ENCODE results near the gene TMEM69. TPM values are rescaled to one million over a fixed set of nuclear protein-coding genes. Genes with fewer than 3 reads are reported as not detected.

The TMEM69 gene
- total and polyA plus RNA-seq, 2 of the 13 experiments (the other 11 are each of a cell fraction or from before 2014, with no cell fraction given), result 25.4 to 135 TPM

DNA sequence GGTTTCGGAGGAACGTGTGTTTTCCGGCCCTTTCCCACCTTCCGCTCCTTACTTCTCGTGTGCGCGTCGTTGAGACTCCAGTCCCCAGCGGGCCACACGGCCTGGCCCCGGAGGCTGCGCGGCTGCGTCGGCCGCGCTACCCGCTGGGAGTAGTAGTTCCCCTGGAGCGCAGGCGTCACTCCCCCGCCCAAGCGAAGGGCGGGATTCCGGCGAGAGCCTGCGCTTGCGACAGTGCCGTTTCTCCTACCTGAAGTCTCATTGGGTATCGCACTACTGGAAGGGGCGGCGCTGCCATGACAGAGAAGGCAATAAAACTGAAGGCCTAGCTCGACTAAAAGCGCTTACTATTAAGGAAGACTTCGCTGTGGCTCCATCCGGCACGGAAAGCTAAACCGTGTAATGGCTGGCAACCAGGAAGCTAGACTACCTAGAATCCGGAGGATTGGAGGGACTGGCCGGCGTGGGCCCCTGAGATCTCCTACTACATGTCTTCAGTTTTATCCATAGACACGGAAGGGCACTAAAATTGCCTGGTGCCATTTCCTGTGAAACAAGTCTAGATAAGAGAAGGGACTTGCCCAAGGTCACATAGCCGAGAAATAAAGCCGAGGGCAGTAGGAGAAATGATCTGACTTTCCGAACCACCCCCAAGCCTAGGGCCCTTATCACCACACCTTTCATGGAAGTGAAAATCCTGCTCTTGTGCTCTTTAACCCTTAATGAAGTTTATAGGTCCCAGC is 797 bp upstream of the TMEM69 start (continued):
- TF ChIP-seq, protein P1, sequence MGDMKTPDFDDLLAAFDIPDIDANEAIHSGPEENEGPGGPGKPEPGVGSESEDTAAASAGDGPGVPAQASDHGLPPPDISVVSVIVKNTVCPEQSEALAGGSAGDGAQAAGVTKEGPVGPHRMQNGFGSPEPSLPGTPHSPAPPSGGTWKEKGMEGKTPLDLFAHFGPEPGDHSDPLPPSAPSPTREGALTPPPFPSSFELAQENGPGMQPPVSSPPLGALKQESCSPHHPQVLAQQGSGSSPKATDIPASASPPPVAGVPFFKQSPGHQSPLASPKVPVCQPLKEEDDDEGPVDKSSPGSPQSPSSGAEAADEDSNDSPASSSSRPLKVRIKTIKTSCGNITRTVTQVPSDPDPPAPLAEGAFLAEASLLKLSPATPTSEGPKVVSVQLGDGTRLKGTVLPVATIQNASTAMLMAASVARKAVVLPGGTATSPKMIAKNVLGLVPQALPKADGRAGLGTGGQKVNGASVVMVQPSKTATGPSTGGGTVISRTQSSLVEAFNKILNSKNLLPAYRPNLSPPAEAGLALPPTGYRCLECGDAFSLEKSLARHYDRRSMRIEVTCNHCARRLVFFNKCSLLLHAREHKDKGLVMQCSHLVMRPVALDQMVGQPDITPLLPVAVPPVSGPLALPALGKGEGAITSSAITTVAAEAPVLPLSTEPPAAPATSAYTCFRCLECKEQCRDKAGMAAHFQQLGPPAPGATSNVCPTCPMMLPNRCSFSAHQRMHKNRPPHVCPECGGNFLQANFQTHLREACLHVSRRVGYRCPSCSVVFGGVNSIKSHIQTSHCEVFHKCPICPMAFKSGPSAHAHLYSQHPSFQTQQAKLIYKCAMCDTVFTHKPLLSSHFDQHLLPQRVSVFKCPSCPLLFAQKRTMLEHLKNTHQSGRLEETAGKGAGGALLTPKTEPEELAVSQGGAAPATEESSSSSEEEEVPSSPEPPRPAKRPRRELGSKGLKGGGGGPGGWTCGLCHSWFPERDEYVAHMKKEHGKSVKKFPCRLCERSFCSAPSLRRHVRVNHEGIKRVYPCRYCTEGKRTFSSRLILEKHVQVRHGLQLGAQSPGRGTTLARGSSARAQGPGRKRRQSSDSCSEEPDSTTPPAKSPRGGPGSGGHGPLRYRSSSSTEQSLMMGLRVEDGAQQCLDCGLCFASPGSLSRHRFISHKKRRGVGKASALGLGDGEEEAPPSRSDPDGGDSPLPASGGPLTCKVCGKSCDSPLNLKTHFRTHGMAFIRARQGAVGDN (CRISPR knock-in tag; IDR thresholded peaks at IDR 0.05), result peak; percentile 87
- TF ChIP-seq SMAD3 (CRISPR knock-in tag; IDR thresholded peaks at IDR 0.05), result peak; percentile 31; the same call in 1 of the 2 replicates
- peak; percentile 15; the same call in 1 of the 2 replicates for TF ChIP-seq HDAC1 (CRISPR knock-in tag; IDR thresholded peaks at IDR 0.05)
- TF ChIP-seq, protein P2, sequence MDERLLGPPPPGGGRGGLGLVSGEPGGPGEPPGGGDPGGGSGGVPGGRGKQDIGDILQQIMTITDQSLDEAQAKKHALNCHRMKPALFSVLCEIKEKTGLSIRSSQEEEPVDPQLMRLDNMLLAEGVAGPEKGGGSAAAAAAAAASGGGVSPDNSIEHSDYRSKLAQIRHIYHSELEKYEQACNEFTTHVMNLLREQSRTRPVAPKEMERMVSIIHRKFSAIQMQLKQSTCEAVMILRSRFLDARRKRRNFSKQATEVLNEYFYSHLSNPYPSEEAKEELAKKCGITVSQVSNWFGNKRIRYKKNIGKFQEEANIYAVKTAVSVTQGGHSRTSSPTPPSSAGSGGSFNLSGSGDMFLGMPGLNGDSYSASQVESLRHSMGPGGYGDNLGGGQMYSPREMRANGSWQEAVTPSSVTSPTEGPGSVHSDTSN (CRISPR knock-in tag; IDR thresholded peaks at IDR 0.05), result no peak
- no peak for TF ChIP-seq ZNF768 (CRISPR knock-in tag; IDR thresholded peaks at IDR 0.05)
- TF ChIP-seq, protein P3, sequence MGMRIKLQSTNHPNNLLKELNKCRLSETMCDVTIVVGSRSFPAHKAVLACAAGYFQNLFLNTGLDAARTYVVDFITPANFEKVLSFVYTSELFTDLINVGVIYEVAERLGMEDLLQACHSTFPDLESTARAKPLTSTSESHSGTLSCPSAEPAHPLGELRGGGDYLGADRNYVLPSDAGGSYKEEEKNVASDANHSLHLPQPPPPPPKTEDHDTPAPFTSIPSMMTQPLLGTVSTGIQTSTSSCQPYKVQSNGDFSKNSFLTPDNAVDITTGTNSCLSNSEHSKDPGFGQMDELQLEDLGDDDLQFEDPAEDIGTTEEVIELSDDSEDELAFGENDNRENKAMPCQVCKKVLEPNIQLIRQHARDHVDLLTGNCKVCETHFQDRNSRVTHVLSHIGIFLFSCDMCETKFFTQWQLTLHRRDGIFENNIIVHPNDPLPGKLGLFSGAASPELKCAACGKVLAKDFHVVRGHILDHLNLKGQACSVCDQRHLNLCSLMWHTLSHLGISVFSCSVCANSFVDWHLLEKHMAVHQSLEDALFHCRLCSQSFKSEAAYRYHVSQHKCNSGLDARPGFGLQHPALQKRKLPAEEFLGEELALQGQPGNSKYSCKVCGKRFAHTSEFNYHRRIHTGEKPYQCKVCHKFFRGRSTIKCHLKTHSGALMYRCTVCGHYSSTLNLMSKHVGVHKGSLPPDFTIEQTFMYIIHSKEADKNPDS (CRISPR knock-in tag; IDR thresholded peaks at IDR 0.05), result no peak
- TF ChIP-seq SETDB1 (CRISPR knock-in tag; IDR thresholded peaks at IDR 0.05; ENCODE audit: borderline replicate concordance), result no peak
- TF ChIP-seq RBM39 (IDR thresholded peaks at IDR 0.05; ENCODE audit: low read depth, low read length, poor library complexity, severe bottlenecking), result peak; percentile 35
- TF ChIP-seq, protein P4, sequence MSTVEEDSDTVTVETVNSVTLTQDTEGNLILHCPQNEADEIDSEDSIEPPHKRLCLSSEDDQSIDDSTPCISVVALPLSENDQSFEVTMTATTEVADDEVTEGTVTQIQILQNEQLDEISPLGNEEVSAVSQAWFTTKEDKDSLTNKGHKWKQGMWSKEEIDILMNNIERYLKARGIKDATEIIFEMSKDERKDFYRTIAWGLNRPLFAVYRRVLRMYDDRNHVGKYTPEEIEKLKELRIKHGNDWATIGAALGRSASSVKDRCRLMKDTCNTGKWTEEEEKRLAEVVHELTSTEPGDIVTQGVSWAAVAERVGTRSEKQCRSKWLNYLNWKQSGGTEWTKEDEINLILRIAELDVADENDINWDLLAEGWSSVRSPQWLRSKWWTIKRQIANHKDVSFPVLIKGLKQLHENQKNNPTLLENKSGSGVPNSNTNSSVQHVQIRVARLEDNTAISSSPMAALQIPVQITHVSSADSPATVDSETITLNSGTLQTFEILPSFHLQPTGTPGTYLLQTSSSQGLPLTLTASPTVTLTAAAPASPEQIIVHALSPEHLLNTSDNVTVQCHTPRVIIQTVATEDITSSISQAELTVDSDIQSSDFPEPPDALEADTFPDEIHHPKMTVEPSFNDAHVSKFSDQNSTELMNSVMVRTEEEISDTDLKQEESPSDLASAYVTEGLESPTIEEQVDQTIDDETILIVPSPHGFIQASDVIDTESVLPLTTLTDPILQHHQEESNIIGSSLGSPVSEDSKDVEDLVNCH (CRISPR knock-in tag; IDR thresholded peaks at IDR 0.05), result no peak; the same call in 1 of the 2 replicates
- TF ChIP-seq NFYB (CRISPR knock-in tag; IDR thresholded peaks at IDR 0.05), result peak; percentile 81
- peak; percentile 92 for TF ChIP-seq GABPB1 (CRISPR knock-in tag; IDR thresholded peaks at IDR 0.05)
- TF ChIP-seq ARID2 (CRISPR knock-in tag; IDR thresholded peaks at IDR 0.05; ENCODE audit: borderline replicate concordance), result no peak
- TF ChIP-seq ZNF839 (CRISPR knock-in tag; IDR thresholded peaks at IDR 0.05; ENCODE audit: borderline replicate concordance), result no peak
- TF ChIP-seq, protein P5, sequence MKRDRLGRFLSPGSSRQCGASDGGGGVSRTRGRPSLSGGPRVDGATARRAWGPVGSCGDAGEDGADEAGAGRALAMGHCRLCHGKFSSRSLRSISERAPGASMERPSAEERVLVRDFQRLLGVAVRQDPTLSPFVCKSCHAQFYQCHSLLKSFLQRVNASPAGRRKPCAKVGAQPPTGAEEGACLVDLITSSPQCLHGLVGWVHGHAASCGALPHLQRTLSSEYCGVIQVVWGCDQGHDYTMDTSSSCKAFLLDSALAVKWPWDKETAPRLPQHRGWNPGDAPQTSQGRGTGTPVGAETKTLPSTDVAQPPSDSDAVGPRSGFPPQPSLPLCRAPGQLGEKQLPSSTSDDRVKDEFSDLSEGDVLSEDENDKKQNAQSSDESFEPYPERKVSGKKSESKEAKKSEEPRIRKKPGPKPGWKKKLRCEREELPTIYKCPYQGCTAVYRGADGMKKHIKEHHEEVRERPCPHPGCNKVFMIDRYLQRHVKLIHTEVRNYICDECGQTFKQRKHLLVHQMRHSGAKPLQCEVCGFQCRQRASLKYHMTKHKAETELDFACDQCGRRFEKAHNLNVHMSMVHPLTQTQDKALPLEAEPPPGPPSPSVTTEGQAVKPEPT (CRISPR knock-in tag; IDR thresholded peaks at IDR 0.05; ENCODE audit: low read depth), result no peak
- 0 out of 2 replicates have a peak, but pooled peaks have one; percentile 42 for TF ChIP-seq ELF4 (CRISPR knock-in tag; IDR thresholded peaks at IDR 0.05; ENCODE audit: borderline replicate concordance)
- no peak; the same call in 1 of the 2 replicates for TF ChIP-seq ZNF317 (CRISPR knock-in tag; IDR thresholded peaks at IDR 0.05)
- TF ChIP-seq CENPT (CRISPR knock-in tag; IDR thresholded peaks at IDR 0.05; ENCODE audit: low read depth), result no peak

Measured in HepG2 (cell line).